MM.1S (cell line): Measurements from ENCODE around the gene FOXP1.

ENCODE experiments used
- DNase-seq: peaks from one replicate; pipeline ENCODE4 v3.0.0-alpha.2; 2015
- H2AFZ ChIP-seq: fragments of 300-600 bp; sonication (generic); 2 replicates; pipeline ENCODE4 v1.6.0; 2016; ENCODE audit warnings: antibody characterized with exemption, low read length
- H3F3A ChIP-seq: fragments of 300-600 bp; sonication (generic); 2 replicates; pipeline ENCODE4 v1.6.1; 2016; ENCODE audit warnings: mild to moderate bottlenecking, antibody characterized with exemption, low read length, moderate library complexity, mixed read lengths; ENCODE audit not compliant: insufficient read depth
- H3K27ac ChIP-seq: fragments of 300-600 bp; sonication (generic); 2 replicates; pipeline ENCODE4 v1.5.1; 2016; ENCODE audit warnings: mild to moderate bottlenecking, low read length
- H3K27me3 ChIP-seq: fragments of 300-600 bp; sonication (generic); replicated peaks from 2 replicates; pipeline ENCODE4 v1.6.0; 2016; ENCODE audit warnings: low read length; ENCODE audit not compliant: insufficient read depth
- H3K36me3 ChIP-seq: fragments of 300-600 bp; sonication (generic); replicated peaks from 2 replicates; pipeline ENCODE4 v1.6.1; 2016; ENCODE audit warnings: mild to moderate bottlenecking, low read length, mixed read lengths; ENCODE audit not compliant: insufficient read depth
- H3K4me1 ChIP-seq: fragments of 300-600 bp; sonication (generic); 2 replicates; pipeline ENCODE4 v1.6.1; 2016; ENCODE audit warnings: low read length, mixed read lengths
- H3K4me2 ChIP-seq: fragments of 300-600 bp; sonication (generic); 2 replicates; pipeline ENCODE4 v1.6.0; 2016; ENCODE audit warnings: low read depth, low read length
- H3K4me3 ChIP-seq: fragments of 300-600 bp; sonication (generic); 2 replicates; pipeline ENCODE4 v1.5.1; 2016; ENCODE audit warnings: low read length, mixed read lengths
- H3K79me2 ChIP-seq: fragments of 300-600 bp; sonication (generic); 2 replicates; pipeline ENCODE4 v1.6.1; 2016; ENCODE audit warnings: mixed run types, low read length, mixed read lengths
- H3K9ac ChIP-seq: fragments of 300-600 bp; sonication (generic); 2 replicates; pipeline ENCODE4 v1.6.1; 2016; ENCODE audit warnings: low read length, mixed read lengths
- H3K9me2 ChIP-seq: fragments of 300-600 bp; sonication (generic); replicated peaks from 2 replicates; pipeline ENCODE4 v1.6.1; 2016; ENCODE audit warnings: mild to moderate bottlenecking, low read length, mixed read lengths; ENCODE audit not compliant: insufficient read depth
- H3K9me3 ChIP-seq: fragments of 300-600 bp; sonication (generic); replicated peaks from 2 replicates; pipeline ENCODE4 v1.6.1; 2016; ENCODE audit warnings: mild to moderate bottlenecking, low read length, mixed read lengths; ENCODE audit not compliant: insufficient read depth
- H4K20me1 ChIP-seq: fragments of 300-600 bp; sonication (generic); 2 replicates; pipeline ENCODE4 v1.6.1; 2016; ENCODE audit warnings: mild to moderate bottlenecking, low read length, moderate library complexity, mixed read lengths; ENCODE audit not compliant: insufficient read depth
- EZH2 ChIP-seq: fragments of 300-600 bp; sonication (generic); optimal IDR thresholded peaks from 2 replicates; pipeline ENCODE3; 2017; ENCODE audit warnings: low read depth, mild to moderate bottlenecking, antibody characterized with exemption, low read length, mixed read lengths
- EZH2phosphoT487 ChIP-seq: fragments of 300-600 bp; sonication (generic); IDR thresholded peaks from 2 replicates; pipeline ENCODE4 v1.6.1; 2018; ENCODE audit warnings: antibody characterized with exemption, low read length
- TF ChIP-seq, protein P1 (sequence below): fragments of 300-600 bp; sonication (generic); IDR thresholded peaks from 2 replicates; pipeline ENCODE4 v1.5.1; 2016; ENCODE audit warnings: antibody characterized with exemption, low read length, mixed read lengths

FOXP1 gene

DNA sequence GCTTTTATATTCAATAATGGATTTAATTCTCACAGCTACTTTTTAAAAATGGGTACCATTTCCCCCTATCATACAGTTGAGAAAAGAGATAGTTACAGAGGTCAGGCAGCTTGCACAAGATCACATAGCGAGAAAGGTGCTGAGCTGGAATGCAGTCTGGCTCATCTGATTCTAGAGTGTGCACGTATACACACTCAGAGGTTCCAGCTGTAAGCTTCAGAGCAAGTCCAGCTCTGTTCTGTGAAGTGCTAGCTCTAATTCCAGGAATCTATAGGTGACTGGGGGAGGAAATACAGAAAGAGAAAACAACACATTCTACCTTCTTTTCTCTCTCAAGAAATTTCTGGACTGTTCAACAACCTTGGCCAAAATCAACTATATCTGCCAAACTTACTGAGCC is 318.7 kb downstream of the FOXP1 start:
- no peak overlapping the region for H3K4me3 ChIP-seq
- no peak for DNase-seq
- H3K4me2 ChIP-seq: no peak overlapping the region
- H3K9me2 ChIP-seq: no peaks in the 10 kb centered on the region
- no peak overlapping the region for H3K27ac ChIP-seq
- TF ChIP-seq EZH2: no peak
- TF ChIP-seq EZH2phosphoT487: no peak
- TF ChIP-seq, protein P1, sequence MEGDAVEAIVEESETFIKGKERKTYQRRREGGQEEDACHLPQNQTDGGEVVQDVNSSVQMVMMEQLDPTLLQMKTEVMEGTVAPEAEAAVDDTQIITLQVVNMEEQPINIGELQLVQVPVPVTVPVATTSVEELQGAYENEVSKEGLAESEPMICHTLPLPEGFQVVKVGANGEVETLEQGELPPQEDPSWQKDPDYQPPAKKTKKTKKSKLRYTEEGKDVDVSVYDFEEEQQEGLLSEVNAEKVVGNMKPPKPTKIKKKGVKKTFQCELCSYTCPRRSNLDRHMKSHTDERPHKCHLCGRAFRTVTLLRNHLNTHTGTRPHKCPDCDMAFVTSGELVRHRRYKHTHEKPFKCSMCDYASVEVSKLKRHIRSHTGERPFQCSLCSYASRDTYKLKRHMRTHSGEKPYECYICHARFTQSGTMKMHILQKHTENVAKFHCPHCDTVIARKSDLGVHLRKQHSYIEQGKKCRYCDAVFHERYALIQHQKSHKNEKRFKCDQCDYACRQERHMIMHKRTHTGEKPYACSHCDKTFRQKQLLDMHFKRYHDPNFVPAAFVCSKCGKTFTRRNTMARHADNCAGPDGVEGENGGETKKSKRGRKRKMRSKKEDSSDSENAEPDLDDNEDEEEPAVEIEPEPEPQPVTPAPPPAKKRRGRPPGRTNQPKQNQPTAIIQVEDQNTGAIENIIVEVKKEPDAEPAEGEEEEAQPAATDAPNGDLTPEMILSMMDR: no peak
- H3K27me3 ChIP-seq: no peaks in the 10 kb centered on the region
- H3K4me1 ChIP-seq: no peaks in the 10 kb centered on the region
- H3K9ac ChIP-seq: no peak overlapping the region
- no peaks in the 10 kb centered on the region for H3K9me3 ChIP-seq
- no peaks in the 10 kb centered on the region for H4K20me1 ChIP-seq
- no peaks in the 10 kb centered on the region for H3K36me3 ChIP-seq
- no peaks in the 10 kb centered on the region for H3K79me2 ChIP-seq
- no peaks in the 10 kb centered on the region for H3F3A ChIP-seq
- no peak overlapping the region for H2AFZ ChIP-seq

DNA sequence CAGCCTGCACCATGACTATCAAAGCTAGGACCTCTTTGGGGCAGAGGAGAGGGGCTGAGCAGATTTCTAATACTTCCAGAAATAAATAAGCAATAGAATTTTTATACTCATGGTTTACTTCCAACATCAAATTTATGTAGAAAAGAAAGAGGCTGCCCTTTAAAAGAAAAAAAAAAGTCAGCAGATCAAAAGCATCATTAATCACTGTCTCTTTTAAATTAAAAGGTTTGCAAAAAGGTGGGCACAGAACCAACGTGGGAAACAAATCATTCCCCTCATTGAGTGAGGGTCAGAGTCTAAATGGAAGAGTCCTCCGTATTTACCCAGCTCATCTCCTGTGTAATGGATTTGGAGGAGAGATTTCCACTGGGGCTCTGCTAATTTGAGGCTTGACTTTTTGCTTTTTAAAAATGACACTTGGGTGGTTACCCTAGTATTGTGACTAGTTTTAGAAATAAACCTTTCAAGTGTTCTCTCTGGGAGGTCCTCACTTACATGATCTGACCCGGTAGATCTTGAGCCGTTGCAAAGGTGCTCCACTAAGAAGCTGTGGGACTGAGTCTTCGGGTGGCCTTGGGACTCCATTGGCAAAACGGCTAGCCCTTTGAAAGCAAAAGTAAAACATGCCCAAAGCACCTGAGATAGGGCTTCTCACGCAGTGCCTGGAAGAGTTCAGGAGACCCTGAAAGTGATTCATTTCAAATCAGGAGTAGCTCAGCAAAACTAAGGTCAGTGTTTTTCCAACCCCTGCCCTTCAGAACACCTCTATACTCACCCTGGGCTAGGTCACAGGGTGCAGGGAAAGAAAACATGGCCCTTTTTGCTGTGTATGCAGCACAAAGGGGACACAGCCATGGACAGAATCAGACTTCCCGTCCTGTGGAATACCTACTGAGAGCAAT is 320.9 kb downstream of the FOXP1 start:
- Histone ChIP-seq H3K27ac (no peak overlapping the region), H3K4me1 (no peaks in the 10 kb centered on the region), H3K4me3 (peak overlapping the region; percentile 30; the same call in 1 of the 2 replicates), H2AFZ (no peak overlapping the region), H3K27me3 (no peaks in the 10 kb centered on the region), H3K9me3 (no peaks in the 10 kb centered on the region), H3K4me2 (peak overlapping the region; percentile 46), H3K9me2 (no peaks in the 10 kb centered on the region), H3K36me3 (no peaks in the 10 kb centered on the region), H3F3A (no peaks in the 10 kb centered on the region), H3K79me2 (no peaks in the 10 kb centered on the region), H4K20me1 (no peaks in the 10 kb centered on the region), H3K9ac (no peak overlapping the region)
- TF ChIP-seq EZH2: no peak
- TF ChIP-seq, protein P1: no peak
- no peak for TF ChIP-seq EZH2phosphoT487
- peak; percentile 35 for DNase-seq

DNA sequence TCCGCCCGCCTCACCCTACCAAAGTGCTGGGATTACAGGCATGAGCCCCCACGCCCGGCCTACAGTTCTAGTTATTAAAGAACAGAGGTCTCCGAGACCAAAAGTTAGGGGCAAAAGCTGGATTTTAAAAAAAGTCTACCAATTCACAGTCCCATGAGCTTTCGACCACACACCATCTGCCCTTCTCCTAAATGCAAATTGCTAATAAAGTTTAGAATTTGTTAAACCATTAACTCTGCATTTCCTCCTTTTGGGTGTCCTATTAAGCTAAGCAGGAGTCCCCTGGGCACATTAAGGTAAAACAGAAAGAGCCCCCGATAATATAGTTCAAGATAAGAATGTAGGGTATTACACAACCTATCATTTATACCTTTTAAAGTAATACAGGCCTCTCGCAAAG is 322.7 kb downstream of the FOXP1 start:
- H3F3A ChIP-seq: no peaks in the 10 kb centered on the region
- no peak overlapping the region for H3K27ac ChIP-seq
- H3K4me1 ChIP-seq: no peaks in the 10 kb centered on the region
- H3K9me3 ChIP-seq: no peaks in the 10 kb centered on the region
- TF ChIP-seq EZH2phosphoT487 (no peak), EZH2 (no peak)
- TF ChIP-seq, protein P1: no peak
- no peaks in the 10 kb centered on the region for H3K27me3 ChIP-seq
- H3K9me2 ChIP-seq: no peaks in the 10 kb centered on the region
- no peak overlapping the region for H3K9ac ChIP-seq
- H3K36me3 ChIP-seq: no peaks in the 10 kb centered on the region
- no peak overlapping the region for H3K4me2 ChIP-seq
- H3K4me3 ChIP-seq: no peak overlapping the region
- DNase-seq: no peak
- H3K79me2 ChIP-seq: no peaks in the 10 kb centered on the region
- no peak overlapping the region for H2AFZ ChIP-seq
- no peaks in the 10 kb centered on the region for H4K20me1 ChIP-seq
